ENCODE results near the gene KLHL25.

The KLHL25 gene

DNA sequence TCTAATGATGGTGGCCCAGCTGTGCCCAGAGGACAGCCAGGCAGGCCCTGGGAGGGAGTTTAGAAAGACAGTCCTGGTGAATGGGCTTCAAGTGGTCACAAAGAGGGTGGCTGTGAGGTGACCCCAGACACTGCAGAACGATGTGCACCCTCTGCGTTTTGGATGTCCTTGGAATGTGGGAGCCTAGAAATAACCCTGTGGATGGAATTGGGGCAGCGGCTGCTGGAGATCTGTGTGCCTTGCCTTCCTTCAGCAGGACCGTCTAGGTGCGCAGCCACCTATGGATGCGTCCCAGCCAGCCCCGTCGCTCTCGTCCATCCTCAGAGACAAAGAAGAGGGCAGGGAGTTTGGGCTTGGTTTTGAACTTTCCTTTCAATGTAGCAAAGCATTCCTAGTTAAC lies 46.5 kb downstream of the KLHL25 start:
- TF ChIP-seq, protein P1, sequence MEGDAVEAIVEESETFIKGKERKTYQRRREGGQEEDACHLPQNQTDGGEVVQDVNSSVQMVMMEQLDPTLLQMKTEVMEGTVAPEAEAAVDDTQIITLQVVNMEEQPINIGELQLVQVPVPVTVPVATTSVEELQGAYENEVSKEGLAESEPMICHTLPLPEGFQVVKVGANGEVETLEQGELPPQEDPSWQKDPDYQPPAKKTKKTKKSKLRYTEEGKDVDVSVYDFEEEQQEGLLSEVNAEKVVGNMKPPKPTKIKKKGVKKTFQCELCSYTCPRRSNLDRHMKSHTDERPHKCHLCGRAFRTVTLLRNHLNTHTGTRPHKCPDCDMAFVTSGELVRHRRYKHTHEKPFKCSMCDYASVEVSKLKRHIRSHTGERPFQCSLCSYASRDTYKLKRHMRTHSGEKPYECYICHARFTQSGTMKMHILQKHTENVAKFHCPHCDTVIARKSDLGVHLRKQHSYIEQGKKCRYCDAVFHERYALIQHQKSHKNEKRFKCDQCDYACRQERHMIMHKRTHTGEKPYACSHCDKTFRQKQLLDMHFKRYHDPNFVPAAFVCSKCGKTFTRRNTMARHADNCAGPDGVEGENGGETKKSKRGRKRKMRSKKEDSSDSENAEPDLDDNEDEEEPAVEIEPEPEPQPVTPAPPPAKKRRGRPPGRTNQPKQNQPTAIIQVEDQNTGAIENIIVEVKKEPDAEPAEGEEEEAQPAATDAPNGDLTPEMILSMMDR (IDR thresholded peaks at IDR 0.05; ENCODE audit: control insufficient read depth, extremely low read depth, insufficient read depth), result no peak
- DNase-seq (ENCODE audit: low read depth), result no peak
- no peak overlapping the region for H3K4me3 ChIP-seq (ENCODE audit: low read depth, low read length)

DNA sequence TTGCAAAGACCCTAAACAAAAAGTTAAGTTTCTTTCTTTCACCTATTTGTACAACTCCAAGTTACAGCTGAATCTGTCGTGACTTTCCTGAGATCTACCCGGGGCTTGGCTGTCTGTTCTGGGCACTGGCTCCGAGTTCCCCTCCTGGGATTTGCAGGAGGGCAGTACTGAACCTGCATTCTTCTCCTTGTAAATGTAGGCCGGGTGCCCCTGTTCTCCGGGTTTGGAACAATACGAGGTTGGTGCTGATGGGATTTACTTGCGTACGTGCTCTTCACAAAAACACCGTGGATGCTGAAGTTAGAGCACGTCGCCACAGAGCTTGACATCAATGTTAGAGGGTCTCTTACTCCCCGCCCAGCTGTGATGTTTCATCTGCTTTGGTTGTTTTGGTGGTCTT lies 48.1 kb downstream of the KLHL25 start:
- TF ChIP-seq, protein P1 (IDR thresholded peaks at IDR 0.05; ENCODE audit: control insufficient read depth, extremely low read depth, insufficient read depth), result no peak
- DNase-seq (ENCODE audit: low read depth), result no peak
- H3K4me3 ChIP-seq (ENCODE audit: low read depth, low read length), result no peak overlapping the region

DNA sequence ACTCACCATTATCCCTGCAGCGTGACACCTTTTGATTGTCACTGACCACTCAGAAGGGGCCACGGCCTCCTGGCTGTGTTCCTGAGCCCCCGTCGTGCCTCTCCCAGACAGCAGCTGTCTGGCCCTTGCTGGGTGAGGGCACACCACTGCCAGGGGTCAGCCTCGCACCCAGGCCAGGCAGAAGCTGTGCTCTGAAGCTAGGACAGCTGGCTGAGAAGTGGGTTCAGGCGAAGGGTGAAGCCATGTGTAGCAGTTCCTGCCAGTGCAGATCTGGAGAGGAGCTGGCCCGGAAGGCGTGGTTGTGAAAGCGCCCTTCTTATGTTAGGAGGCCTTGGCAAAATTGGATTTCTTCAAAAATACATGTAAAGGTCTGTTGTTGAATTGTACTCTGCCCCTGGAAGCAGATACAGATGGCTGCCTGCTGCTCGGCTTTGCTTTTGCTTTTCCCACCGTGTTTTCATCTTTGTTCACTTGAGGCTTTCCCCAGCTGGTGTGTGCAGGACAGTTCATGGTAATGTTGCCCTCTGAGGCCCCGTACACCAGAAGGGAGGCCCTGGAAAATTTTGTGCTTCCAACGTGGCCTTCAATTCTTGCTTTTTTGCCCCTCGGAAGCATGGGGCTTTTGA lies 49.1 kb downstream of the KLHL25 start:
- no peak overlapping the region for H3K4me3 ChIP-seq (ENCODE audit: low read depth, low read length)
- TF ChIP-seq, protein P1 (IDR thresholded peaks at IDR 0.05; ENCODE audit: control insufficient read depth, extremely low read depth, insufficient read depth), result no peak
- no peak for DNase-seq (ENCODE audit: low read depth)

DNA sequence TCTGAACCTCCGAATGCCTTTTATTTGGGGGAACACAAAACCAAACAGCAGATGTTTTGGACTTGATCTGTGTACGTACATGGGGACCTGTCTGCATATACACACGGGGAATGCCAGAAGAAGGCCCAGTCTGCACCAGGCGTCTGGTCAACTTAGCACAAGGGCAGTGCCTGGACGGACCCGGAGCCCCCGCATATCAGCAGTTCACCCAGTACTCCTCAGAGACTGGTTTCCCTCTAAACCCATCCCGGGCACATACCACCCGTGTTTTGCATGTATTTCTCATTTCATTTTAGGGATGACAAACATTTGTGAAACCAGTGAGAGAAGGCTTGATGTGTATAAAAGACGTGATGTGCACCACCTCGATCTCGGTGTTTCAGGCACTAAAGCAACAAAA lies 49.7 kb downstream of the KLHL25 start:
- H3K4me3 ChIP-seq (ENCODE audit: low read depth, low read length), result no peak overlapping the region
- TF ChIP-seq, protein P1 (IDR thresholded peaks at IDR 0.05; ENCODE audit: control insufficient read depth, extremely low read depth, insufficient read depth), result no peak
- DNase-seq (ENCODE audit: low read depth), result no peak

DNA sequence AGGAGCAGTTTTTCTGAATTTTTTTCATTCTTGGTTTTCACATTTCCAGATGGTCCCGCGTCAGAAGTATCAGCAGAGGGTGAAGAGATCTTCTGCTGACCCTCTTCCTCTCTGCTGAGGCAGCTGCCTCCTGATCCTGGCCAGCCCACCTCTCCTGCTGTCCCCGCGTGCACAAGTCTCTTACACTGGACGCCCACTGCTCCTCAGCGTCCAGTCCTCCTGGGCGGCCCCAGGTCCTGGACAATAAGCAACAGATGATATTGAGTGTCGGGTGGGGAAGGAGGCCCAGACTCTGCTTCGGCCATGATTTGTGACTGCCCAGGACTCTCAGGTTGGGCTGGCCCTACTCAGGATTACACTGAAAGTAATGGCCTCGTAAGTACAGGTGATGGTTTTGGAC lies 50.1 kb downstream of the KLHL25 start:
- no peak for DNase-seq (ENCODE audit: low read depth)
- TF ChIP-seq, protein P1 (IDR thresholded peaks at IDR 0.05; ENCODE audit: control insufficient read depth, extremely low read depth, insufficient read depth), result no peak
- no peak overlapping the region for H3K4me3 ChIP-seq (ENCODE audit: low read depth, low read length)

DNA sequence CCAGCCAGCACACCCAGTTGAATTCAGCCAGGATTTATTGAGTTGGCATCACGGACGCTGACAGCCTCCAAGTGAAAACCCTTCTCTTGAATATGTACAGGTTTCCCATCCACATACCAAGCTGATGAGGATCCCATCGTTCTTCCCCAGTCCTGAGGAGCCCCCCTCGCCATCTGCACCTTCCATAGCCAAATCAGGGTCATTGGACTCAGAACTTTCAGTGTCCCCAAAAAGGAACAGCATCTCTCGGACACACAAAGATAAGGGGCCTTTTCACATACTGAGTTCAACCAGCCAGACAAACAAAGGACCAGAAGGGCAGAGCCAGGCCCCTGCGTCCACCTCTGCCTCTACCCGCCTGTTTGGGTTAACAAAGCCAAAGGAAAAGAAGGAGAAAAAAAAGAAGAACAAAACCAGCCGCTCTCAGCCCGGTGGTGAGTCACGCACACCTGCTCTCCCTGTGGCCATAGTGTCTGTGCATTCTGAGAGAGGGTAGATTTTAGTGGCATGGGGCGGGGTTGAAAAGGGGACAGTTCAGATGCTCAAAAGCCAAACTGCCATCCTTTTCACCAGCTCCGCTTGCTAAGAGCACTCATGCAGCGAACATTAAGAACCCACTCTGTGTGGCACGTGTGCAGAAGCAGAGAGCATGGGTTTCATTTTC lies 51.2 kb downstream of the KLHL25 start:
- TF ChIP-seq, protein P1 (IDR thresholded peaks at IDR 0.05; ENCODE audit: control insufficient read depth, extremely low read depth, insufficient read depth), result no peak
- no peak for DNase-seq (ENCODE audit: low read depth)
- no peak overlapping the region for H3K4me3 ChIP-seq (ENCODE audit: low read depth, low read length)
